ENCODE measurements around the gene FBLN2. TPM values are rescaled to one million over a fixed set of nuclear protein-coding genes. Genes with fewer than 3 reads are reported as not detected.
A peak's percentile ranks its signal among the peaks of the same experiment; 100 is the strongest.

Gene FBLN2
- total and polyA plus RNA-seq, 8 donors = 27.5 to 96.6 (median 40.6) TPM

- intact Hi-C loops (cut with DNase I) = no loop called here
- peaks cover 4 to 20% of the 10 kb centered on the region in 2 donors for H3K4me1 ChIP-seq
- H3K9me3 ChIP-seq = no peaks in the 10 kb centered on the region
- ATAC-seq (no peak), DNase-seq (peak in 1 of 4 donors; percentile 68)
- TF ChIP-seq, protein P1, sequence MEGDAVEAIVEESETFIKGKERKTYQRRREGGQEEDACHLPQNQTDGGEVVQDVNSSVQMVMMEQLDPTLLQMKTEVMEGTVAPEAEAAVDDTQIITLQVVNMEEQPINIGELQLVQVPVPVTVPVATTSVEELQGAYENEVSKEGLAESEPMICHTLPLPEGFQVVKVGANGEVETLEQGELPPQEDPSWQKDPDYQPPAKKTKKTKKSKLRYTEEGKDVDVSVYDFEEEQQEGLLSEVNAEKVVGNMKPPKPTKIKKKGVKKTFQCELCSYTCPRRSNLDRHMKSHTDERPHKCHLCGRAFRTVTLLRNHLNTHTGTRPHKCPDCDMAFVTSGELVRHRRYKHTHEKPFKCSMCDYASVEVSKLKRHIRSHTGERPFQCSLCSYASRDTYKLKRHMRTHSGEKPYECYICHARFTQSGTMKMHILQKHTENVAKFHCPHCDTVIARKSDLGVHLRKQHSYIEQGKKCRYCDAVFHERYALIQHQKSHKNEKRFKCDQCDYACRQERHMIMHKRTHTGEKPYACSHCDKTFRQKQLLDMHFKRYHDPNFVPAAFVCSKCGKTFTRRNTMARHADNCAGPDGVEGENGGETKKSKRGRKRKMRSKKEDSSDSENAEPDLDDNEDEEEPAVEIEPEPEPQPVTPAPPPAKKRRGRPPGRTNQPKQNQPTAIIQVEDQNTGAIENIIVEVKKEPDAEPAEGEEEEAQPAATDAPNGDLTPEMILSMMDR (IDR thresholded peaks at IDR 0.05) = no peak
- no peaks in the 10 kb centered on the region for H3K36me3 ChIP-seq
- H3K4me3 ChIP-seq = no peak overlapping the region
- no peak overlapping the region for H3K27ac ChIP-seq
- peaks cover 9 to 43% of the 10 kb centered on the region in 2 donors for H3K27me3 ChIP-seq
Measured at GRCh38 chr3:13645801-13646637, 97.1 kb downstream of the FBLN2 start.

- H3K4me3 ChIP-seq = no peak overlapping the region
- intact Hi-C loops (cut with DNase I) = loop anchor here in 1 of 2 donors (2.0 kb wide), 1 partner anchor 153 kb away; no protein-coding TSS in a partner anchor
- H3K4me1 ChIP-seq = peaks cover 4 to 20% of the 10 kb centered on the region in 2 donors
- DNase-seq (peak in 1 of 4 donors; percentile 47), ATAC-seq (peak; percentile 18)
- TF ChIP-seq, protein P1 (IDR thresholded peaks at IDR 0.05) = no peak
- H3K27ac ChIP-seq = no peak overlapping the region
- peaks cover 9 to 44% of the 10 kb centered on the region in 2 donors for H3K27me3 ChIP-seq
- no peaks in the 10 kb centered on the region for H3K36me3 ChIP-seq
- no peaks in the 10 kb centered on the region for H3K9me3 ChIP-seq
Measured at GRCh38 chr3:13647298-13648059, 98.6 kb downstream of the FBLN2 start.

DNA sequence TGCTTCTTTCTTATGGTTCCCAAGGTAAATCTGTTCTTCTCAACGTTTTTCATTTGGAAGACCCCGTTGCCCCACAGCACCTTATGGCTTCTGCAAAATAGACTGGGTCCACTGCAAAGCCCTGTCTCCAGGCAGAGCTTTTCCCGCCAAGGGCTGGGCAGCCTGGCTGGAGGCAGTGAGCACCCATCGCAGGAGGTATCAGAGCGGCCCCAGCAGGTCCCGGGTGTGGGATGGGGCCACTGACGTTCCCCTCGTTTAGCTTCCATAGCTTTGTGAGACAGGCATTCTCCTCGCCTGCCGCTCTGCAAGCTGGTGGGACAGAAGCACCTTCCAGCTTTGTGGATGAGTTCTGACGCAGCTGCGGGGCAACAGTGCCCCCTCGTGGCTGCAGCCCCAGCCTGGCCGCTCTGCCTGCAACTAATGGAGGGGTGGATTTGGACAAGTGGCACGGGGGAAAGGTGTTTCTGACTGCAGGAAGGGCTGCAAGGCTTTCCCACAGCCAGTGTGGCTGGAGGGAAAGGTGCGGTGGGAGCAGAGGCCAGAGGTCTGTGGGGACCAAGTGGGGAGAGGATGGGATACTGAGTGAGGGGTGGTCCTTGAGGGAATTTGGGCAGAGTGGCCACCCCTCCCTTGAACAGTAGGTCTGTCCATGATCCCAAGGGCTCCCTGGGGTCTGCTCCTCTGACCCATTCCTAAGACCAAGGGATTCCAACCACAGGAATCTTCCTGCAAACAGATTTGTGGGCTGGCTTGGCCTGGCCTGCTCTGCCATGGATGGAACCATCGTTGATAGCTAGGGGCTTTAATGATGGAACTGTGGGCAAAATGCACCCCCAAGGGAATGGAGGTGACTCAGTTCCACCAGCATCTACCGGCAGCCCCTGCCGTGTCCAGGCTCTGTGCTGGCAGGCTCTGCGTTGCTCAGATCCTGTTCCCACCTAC is 99.4 kb downstream of the FBLN2 start:
- peaks cover 9 to 46% of the 10 kb centered on the region in 2 donors for H3K27me3 ChIP-seq
- H3K4me3 ChIP-seq = no peak overlapping the region
- no peaks in the 10 kb centered on the region for H3K9me3 ChIP-seq
- ATAC-seq (peak; percentile 83), DNase-seq (peak; percentile 64 to 91 (median 78))
- peaks cover 4 to 20% of the 10 kb centered on the region in 2 donors for H3K4me1 ChIP-seq
- intact Hi-C loops (cut with DNase I) = loop anchor here in 1 of 2 donors (2.0 kb wide), 1 partner anchor 154 kb away; no protein-coding TSS in a partner anchor
- H3K36me3 ChIP-seq = no peaks in the 10 kb centered on the region
- TF ChIP-seq, protein P1 (IDR thresholded peaks at IDR 0.05) = peak; percentile 93
- H3K27ac ChIP-seq = no peak overlapping the region

GRCh38 chr3:13650210-13651056 is 101.5 kb downstream of the FBLN2 start:
- Histone ChIP-seq H3K27me3 (peaks cover 12 to 67% of the 10 kb centered on the region in 2 donors), H3K9me3 (no peaks in the 10 kb centered on the region), H3K36me3 (no peaks in the 10 kb centered on the region), H3K4me3 (no peak overlapping the region), H3K27ac (no peak overlapping the region), H3K4me1 (peaks cover 4 to 30% of the 10 kb centered on the region in 2 donors)
- TF ChIP-seq, protein P1 (IDR thresholded peaks at IDR 0.05) = peak; percentile 99 to 100
- peak; percentile 88 for ATAC-seq
- DNase-seq = peak; percentile 52 to 95 (median 84)
- intact Hi-C loops (cut with DNase I) = loop anchor here in 1 of 2 donors (10.0 kb wide), 1 partner anchor 146 kb away; no protein-coding TSS in a partner anchor

All from left lung (tissue), 10 donors.